HG02610 (cell line): ENCODE results near the gene SH3PXD2B.

Experiments used
- ATAC-seq: cut with Tn5 transposase; IDR thresholded peaks from one replicate; pipeline ENCODE4 v1.9.1; 2021; ENCODE audit warnings: mild to moderate bottlenecking, moderate library complexity; ENCODE audit not compliant: unreplicated experiment

Gene SH3PXD2B

GRCh38 chr5:172437445-172438318 is 16.6 kb downstream of the SH3PXD2B start:
- ATAC-seq, result no peak

GRCh38 chr5:172436879-172437369 is 17.4 kb downstream of the SH3PXD2B start:
- no peak for ATAC-seq

DNA sequence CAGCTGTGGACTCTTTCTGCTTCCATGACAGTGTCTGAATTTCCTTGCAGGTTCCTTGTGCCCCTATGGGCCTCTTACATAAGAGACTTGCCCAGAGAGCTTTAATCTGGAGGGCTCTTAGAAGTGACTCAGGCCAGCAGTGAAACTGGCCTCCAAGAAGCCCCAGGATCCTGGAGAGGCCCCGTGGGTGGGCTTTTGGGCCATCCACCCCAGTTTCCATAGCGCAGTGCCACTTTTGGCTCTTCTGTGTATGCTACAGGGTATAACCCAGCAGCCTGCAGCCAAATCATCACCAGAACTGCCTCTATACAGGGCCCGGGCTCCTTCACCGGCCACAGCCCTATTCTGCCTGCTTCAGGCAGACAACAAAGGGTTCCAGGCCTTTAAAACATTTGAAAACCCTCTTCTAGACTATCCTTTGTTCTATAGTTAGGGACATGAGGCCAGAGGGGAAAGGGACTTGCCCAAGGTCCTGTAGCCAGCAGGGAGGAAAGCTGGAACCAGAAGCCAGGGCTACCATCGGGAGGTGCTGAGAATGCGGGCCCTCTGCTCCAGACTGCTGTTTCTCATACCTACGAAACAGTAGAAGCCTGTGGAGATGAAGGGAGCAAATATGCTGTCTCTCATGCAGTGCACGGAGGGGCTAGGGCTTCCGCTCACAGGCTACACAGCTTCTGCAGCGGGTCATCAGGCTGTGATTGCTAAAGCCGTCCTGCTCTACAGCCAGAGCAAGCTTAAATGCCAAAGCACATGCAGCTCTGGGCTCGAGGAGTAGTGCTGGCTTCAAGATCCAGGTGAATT is 18.0 kb downstream of the SH3PXD2B start:
- ATAC-seq, result no peak

- no peak for ATAC-seq
Observed at GRCh38 chr5:172435362-172436077, 18.8 kb downstream of the SH3PXD2B start.

DNA sequence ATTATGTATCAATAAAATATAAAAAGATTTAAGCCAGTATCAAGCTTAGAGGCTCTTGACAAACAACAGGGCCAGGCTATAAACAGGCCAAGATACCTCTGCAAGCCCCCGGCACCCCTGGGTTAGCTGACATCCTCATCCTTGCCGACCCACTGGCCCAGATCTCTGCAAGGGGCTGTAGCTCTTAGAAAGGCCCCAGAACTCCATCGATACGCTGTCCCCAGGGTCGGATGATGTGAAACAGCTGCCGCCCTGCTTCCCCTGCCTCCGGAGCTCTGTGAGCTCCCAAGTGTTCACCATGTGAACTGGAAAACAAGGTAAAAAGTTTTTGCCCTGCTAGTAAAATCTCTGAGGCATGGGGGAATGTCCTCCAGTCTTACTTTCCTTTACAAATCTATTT is 20.1 kb downstream of the SH3PXD2B start:
- no peak for ATAC-seq

DNA sequence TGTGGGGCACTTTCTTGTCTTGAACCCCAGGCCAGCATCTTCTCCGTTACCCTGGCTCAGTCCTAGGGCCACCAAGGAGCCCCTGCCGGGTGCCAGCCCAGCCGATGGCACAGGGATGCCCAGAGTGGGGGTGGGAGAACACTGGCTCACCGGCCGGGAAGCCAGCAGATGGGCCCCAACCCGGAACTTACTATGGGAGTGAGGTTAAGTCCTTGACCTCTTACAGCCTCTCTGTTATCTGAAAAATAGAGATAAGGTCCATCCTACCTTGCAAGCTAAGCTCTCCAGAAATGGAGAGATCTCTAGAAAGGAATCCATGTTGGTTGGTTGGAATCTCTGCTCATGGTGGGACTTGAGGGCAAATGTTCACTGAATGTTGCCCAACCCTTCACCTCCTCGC is 20.8 kb downstream of the SH3PXD2B start:
- no peak for ATAC-seq

- ATAC-seq, result no peak
Observed at GRCh38 chr5:172433071-172433470, 21.3 kb downstream of the SH3PXD2B start.

DNA sequence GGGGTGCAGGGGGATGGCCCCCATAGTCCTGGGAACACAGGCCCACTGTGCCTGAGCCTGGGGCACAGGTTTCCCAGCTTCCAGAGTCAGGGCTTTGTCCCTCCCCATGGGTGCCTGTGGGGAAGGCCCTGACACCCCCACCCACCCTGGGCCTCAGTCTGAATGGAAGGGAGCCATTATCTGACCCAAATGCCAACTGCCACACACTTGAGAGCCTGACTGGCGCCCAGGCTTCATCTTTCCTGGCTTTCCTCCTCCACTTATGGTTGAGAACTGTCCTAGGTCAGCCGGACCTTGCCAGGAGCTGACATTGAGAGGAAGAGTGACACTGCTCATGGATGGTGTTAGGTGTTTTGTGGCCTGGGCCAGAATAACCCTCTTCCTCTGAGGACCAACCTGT is 24.0 kb downstream of the SH3PXD2B start:
- ATAC-seq, result no peak

GRCh38 chr5:172429201-172429940 is 25.0 kb downstream of the SH3PXD2B start:
- ATAC-seq, result no peak

DNA sequence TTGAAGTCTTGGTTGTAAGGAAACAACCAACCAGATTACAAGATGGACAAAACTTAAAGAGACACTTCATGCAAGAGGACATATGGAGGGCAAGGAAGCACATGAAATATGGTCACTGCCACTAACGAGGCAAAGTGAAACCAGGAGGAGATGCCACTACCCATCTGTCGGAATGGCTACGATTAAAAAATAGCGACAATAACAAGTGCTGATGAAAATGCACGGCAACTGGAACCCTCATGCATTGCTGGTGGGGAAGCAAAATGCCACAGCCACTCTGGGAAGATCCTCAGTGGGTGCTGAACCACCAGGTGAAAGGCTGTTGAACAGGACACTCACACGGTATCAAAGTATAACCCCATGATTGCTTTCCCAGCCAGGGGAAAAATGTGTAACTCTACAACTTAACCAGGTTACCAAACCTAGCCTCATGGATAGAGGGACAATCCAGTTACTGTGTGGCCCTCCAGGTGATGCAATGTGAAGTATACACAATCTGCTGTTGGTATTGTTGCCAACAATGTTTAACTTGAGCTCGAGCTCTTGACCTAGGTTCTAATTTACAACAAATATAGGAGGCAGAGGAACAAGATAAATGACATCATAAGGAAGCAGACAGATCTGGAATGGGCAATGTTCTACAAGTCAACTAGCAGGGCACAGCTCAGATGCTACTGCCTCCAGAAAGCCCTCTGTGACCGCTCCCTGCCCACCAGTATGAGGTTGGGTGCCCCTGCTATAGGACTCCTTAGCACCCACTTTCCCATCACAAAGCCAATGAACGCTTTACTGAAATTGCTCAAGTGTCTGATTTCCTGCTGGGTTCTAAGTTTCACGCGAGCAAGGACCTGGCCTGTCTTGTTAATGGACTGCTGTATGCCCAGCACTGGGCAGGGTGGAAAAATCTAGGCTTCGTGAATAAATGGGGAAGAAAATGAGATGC is 25.8 kb downstream of the SH3PXD2B start:
- ATAC-seq, result no peak

DNA sequence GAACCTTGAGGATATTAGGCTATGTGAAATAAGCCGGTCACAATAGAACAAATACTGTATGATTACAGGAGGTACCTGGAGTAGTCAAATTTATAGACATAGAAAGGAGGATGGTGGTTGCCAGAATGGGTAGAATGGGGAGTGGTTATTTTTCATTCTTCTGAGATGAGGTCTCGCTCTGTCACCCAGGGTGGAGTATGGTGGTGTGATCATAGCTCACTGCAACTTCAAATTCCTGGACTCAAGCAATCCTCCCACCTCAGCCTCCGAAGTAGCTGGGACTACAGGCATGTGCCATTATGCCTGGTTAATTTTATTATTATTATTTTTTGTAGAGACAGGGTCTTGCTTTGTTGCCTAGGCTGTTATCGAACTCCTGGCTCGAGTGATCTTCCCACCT is 27.1 kb downstream of the SH3PXD2B start:
- ATAC-seq, result no peak

DNA sequence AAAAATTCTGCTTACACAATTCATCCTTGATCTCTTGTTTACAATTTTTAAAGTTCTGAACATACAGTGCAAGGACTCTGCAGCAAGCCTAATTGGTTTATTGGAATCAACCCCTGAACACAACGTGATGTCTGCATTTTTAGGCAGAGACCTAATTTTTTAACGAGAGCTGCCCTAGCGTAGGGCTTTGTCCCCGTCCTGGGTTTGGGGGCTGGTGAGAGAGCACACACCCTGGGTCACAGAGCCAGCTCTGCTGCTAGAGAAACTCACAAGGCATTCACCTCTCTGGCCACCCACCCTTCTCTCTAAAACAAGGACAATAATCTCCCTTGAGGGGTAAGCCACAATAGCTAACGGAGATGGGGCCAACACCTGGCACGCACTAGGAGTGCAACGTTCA is 28.2 kb downstream of the SH3PXD2B start:
- ATAC-seq, result no peak

GRCh38 chr5:172425402-172425801 is 28.9 kb downstream of the SH3PXD2B start:
- no peak for ATAC-seq

GRCh38 chr5:172424808-172425207 is 29.5 kb downstream of the SH3PXD2B start:
- no peak for ATAC-seq

DNA sequence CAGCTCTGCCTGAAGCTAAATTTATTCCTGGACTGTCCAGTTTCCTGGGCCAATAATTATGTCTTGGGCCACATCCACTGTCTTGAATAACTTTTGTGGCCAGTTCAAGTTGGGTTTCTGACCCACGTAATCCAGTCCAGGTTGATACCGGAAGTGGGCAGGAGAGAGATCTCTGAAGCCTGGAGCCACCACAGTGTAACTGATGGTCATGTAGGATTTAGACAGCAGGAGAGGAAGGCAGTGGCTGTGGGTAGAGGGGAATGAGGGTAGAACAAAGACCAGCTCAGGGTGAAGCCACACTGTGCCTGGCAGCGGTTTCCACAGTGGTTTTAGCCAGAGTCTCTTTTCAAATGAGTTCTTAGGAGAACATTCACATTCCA is 30.2 kb downstream of the SH3PXD2B start:
- no peak for ATAC-seq

GRCh38 chr5:172423379-172424110 is 30.8 kb downstream of the SH3PXD2B start:
- ATAC-seq, result no peak

GRCh38 chr5:172422255-172422654 is 32.1 kb downstream of the SH3PXD2B start:
- no peak for ATAC-seq

DNA sequence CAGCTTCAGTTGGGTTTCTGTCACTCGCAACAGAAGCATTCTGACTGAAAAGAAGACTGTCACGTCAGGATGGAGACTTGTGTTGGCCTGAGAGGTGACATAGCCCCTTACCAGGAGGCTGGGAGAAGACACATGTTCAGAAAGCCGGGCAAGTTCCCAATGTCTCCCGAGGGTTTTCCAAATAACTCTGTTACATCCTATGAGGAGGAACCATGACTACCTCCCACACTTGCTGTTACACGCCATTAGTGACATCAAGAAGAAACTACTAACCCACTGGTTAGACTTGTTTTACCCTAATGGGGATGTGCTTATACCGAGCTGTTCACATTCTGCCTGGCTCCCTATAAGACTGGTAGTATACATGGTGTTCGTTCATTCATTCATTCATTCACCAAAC is 33.3 kb downstream of the SH3PXD2B start:
- ATAC-seq, result no peak
